ENCODE data around the gene CYP2S1.
"Not testable (repeated sequence)": the region's sequence is repeated elsewhere in the genome, so short reads cannot be mapped to it uniquely, and the experiment has no call there.

Gene CYP2S1

DNA sequence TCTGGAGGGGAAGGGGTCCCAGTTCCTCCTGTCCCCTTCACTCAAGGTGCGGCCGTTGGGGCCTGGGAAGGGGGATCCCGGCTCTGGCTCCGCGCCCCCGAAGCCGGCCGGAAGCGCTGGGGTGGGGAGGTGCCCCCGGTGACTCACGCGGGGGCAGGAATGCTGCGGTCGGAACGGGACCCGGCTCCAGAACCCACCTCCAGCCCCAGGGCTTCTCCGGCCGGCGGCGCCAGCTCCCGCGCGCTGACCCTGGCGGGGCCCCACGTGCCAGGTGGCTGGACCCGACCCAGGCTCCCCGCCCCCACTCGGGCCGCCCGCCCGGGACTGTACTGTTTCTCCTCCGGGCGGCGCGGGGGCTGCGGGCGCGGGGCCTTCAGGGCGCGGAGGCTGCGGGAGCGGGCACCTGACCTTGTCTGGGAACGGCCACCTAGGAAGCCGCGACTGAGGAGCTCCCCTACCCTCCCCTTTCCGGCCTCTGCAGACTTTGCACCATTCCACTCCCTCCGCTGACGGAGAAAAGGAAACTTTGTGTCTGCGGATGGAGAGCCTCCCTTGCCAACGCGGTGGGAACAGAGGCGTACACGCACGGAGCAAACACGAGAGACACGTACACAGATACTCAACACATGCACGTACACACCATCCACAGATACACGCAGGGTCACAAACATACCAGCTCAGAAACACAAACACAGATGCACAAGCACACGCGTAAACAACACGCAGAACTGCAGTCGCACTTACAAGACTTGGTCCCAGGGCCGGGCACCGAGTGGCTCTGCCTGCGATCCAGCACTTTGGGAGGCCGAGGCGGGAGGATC lies 33.2 kb downstream of the CYP2S1 start:
- DNase-seq (ENCODE audit: low spot score), result peak; percentile 96

- no peak for DNase-seq (ENCODE audit: low spot score)
Measured at GRCh38 chr19:41226874-41227390, 33.9 kb downstream of the CYP2S1 start.

DNA sequence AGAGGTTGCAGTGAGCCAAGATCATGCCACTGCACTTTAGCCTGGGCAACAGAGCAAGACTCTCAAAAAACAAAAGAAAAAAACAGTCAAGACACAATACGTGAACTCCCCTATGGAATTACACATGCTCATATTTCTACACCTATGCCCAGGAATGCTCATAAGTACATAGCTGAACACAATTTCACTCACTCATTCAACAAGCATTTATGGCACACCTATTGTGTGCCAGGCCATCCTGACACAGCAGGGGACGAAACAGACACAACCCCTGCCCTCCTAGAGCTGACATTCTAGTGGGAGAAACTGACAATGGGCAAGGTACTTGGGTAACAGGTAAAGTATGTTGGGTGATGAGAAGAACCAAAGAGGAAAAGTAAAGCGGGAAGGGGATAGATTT lies 35.5 kb downstream of the CYP2S1 start:
- no peak for DNase-seq (ENCODE audit: low spot score)

GRCh38 chr19:41229338-41229737 lies 36.3 kb downstream of the CYP2S1 start:
- not testable (repeated sequence) for DNase-seq (ENCODE audit: low spot score)

DNA sequence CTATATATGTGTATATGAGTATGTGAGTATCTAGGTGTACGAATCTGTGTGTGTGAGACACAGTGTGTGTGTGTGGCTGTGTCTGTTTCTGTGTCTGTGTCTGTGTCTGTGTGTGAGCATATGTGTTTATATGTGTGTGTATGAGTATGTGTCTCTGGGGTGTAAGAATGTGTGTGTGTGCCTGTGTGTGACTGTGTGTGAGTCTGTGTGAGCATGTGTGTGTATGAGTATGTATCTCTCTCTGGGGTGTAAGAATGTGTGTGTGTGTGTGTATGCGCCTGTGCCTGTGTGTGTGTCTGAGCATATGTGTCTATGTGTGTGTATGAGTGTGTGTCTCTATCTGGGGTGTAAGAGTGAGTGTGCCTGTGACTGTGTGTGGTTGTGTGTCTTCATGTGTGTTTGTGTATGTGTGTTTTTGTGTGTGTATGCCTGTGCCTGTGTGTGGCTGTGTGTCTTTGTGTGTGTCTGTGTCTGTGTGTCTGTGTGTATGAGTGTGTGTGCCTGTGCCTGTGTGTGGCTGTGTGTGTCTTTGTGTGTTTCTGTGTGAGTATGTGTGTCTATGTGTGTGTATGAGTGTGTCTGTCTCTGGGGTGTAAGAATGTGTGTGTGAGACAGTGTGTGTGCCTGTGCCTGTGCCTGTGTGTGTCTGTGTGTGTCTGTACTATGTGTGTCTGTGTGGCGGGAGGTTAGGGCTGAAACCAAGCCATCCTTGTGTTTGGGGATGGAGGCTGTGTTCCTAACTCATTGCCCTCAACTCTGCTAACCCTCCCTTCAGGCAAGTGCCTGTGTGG lies 37.2 kb downstream of the CYP2S1 start:
- DNase-seq (ENCODE audit: low spot score), result no peak

GRCh38 chr19:41232686-41233085 lies 39.7 kb downstream of the CYP2S1 start:
- no peak for DNase-seq (ENCODE audit: low spot score)

- DNase-seq (ENCODE audit: low spot score), result no peak
Measured at GRCh38 chr19:41233748-41234240, 40.8 kb downstream of the CYP2S1 start.

DNA sequence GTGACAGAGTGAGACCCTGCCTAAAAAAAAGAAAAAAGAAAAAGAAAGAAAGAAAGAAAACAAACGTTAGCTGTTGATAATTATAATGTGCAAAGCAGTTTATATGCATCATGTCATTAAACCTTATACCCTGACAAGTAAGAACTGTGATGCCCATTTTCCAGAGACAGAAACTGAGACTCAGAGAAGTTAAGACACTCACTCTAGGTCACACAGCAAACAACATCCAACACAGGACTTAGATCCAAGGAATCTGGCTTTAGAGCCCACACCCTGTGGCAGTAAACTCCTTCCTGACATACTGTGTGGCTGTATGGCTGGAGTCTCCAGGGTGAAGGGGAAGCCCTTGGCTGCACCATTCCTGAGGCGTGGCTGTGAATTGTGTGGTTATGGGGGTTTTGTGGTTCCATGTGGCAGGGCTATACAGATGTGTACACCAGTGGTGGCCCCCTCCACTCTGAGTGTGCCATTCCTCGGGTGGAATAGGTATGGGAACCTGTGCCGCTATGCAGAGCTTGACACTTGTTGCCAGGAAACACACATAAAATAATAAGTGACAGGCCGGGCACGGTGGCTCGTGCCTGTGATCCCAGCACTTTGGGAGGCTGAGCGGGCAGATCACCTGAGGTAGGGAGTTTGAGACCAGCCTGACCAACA lies 41.6 kb downstream of the CYP2S1 start:
- peak; percentile 28 for DNase-seq (ENCODE audit: low spot score)

DNA sequence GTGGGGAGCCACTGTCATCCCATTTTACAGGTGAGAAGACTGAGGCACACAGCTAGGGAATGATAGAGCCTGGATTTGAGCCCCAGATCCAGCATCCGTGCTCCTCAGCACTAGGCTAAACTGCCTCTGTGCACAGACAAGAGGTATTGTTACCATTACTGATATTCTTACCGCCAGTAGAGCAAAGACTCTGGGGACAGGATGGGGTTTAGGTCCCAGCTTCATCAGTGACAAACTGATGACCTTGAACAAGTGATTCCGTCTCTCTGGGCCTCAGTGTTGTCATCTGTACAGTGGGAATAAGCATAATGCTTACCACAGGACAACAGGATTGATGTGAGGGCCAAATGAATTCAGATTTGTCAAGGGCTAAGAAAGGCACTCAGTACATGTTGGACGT lies 42.5 kb downstream of the CYP2S1 start:
- DNase-seq (ENCODE audit: low spot score), result no peak

GRCh38 chr19:41238244-41238643 lies 45.2 kb downstream of the CYP2S1 start:
- DNase-seq (ENCODE audit: low spot score), result no peak

- no peak for DNase-seq (ENCODE audit: low spot score)
Measured at GRCh38 chr19:41239363-41239762, 46.3 kb downstream of the CYP2S1 start.

GRCh38 chr19:41239961-41240574 lies 47.0 kb downstream of the CYP2S1 start:
- DNase-seq (ENCODE audit: low spot score), result no peak

- DNase-seq (ENCODE audit: low spot score), result no peak
Measured at GRCh38 chr19:41241859-41242258, 48.8 kb downstream of the CYP2S1 start.

- no peak for DNase-seq (ENCODE audit: low spot score)
Measured at GRCh38 chr19:41244117-41244516, 51.1 kb downstream of the CYP2S1 start.

- DNase-seq (ENCODE audit: low spot score), result no peak
Measured at GRCh38 chr19:41245843-41246242, 52.8 kb downstream of the CYP2S1 start.

DNA sequence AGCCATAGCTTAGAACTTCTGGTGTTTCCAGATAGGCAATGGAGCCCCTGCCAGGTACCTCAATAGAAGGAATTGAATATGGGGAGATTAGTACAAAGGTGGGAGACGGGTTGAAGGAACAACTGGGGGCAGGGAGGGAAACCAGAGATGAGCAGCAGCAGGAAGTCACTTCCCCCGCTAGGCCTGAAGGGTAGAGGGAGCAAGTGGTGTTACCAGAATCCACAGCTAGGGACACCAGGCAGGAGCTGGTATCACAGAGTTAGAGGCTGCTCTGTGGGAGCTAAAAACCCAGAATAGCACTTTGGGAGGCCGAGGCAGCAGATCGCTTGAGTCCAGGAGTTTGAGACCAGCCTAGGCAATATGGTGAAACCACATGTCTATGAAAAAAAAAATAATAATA lies 55.9 kb downstream of the CYP2S1 start:
- no peak for DNase-seq (ENCODE audit: low spot score)

DNA sequence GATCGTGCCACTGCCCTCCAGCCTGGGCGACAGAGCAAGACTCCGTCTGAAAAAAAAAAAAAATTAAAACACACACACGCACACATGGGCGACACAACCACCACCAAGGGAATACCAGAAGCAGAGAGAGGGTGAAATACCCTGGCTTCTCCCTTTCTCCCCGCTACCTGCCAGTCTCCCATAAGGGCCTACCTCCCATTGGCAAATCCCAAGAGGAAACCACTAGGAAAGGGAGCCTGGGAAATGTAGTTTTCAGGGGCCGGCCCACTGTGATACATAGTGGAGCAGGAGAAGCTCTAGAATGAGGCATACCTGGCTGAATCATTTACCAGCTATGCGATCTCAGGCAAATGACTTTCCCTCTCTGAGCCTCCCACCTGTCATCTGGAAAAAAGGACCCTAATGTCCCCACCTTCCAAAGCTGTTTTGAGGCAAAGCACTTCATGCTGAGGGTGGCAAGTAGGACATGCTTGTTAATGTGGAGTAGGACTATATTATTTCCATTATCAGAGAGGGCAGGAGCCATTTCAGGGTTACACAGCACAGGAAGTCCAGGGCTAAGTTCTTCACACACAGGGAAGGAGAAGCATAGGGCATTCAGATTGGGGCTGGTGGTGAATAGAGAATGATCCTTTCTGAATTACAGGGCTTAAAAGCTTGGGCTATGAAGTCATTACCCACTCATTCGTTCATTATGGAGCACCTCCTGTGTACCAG lies 56.8 kb downstream of the CYP2S1 start:
- DNase-seq (ENCODE audit: low spot score), result peak; percentile 52

- no peak for DNase-seq (ENCODE audit: low spot score)
Measured at GRCh38 chr19:41253660-41254059, 60.6 kb downstream of the CYP2S1 start.

DNA sequence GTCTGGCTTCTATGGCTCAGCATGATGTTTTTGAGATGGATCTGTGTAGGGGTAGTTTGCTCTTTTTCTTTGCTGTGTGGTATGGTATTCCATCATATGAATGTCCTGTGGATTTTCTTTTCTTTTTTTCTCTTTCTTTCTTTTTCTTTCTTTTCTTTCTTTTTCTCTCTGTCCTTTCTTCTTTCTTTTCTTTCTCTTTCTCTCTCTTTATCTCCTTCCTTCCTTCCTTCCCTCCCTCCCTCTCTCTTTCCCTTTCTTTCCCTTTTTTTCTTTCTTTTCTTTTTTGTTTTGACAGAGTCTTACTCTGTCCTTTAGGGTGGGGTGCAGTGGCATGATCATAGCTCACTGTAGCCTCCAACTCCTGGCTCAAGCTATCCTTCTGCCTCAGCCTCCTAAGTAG lies 62.2 kb downstream of the CYP2S1 start:
- DNase-seq (ENCODE audit: low spot score), result no peak
